ENCODE measurements around the gene GSDME.

- TF ChIP-seq CTCF (optimal IDR thresholded peaks at IDR 0.05 in 1 of 3, IDR thresholded peaks at IDR 0.05 in 1 of 3, conservative IDR thresholded peaks at IDR 0.05 in 1 of 3; ENCODE audit: extremely low read depth in 1 of 3, insufficient read depth in 2 of 3, low read length in 3 of 3) = no peak
- TF ChIP-seq EZH2 (IDR thresholded peaks at IDR 0.05; ENCODE audit: low read length) = no peak
Measured at GRCh38 chr7:24769014-24769830, 12.0 kb upstream of the GSDME start.

Data from keratinocyte (primary cell).